Activated T-helper 17 cell treated with anti-CD3 and anti-CD28 coated beads, Interleukin-2, amount 50 U/mL, for 72 hours (primary cell): Measurements from ENCODE around the gene CEBPG. TPM values are rescaled to one million over a fixed set of nuclear protein-coding genes. Genes with fewer than 3 reads are reported as not detected.

Source experiments
- ATAC-seq: fragments of 150-1000 bp; cut with Tn5 transposase; replicated peaks from 2 replicates; pipeline ENCODE4 v1.10.0; 2021; ENCODE audit warnings: mild to moderate bottlenecking, moderate library complexity
- H3K27ac Mint-ChIP-seq: one replicate; pipeline ENCODE4 v1.8.0; 2022; ENCODE audit warnings: mixed read lengths
- H3K27me3 Mint-ChIP-seq: one replicate; pipeline ENCODE4 v1.8.0; 2022; ENCODE audit warnings: mixed read lengths
- H3K36me3 Mint-ChIP-seq: one replicate; pipeline ENCODE4 v1.8.0; 2022; ENCODE audit warnings: low read depth, mild to moderate bottlenecking, mixed read lengths
- H3K4me1 Mint-ChIP-seq: one replicate; pipeline ENCODE4 v1.8.0; 2022; ENCODE audit warnings: mixed read lengths
- H3K4me3 Mint-ChIP-seq: one replicate; pipeline ENCODE4 v1.8.0; 2022; ENCODE audit warnings: mild to moderate bottlenecking, mixed read lengths
- H3K9me3 Mint-ChIP-seq: one replicate; pipeline ENCODE4 v1.8.0; 2022; ENCODE audit warnings: mixed read lengths
- total RNA-seq, 2 donors: library from RNA; stranded (reverse); gene quantifications; one replicate each; pipeline ENCODE4 v1.2.3, GENCODE V29; 2022

The CEBPG gene
- total RNA-seq, 2 donors from 2014 or later, result 15.0 to 23.6 TPM

- Mint-ChIP-seq H3K4me3 (no peak overlapping the region), H3K9me3 (no peaks in the 10 kb centered on the region), H3K4me1 (no peaks in the 10 kb centered on the region), H3K36me3 (no peaks in the 10 kb centered on the region), H3K27ac (no peak overlapping the region), H3K27me3 (no peaks in the 10 kb centered on the region)
- no peak for ATAC-seq
Measured at GRCh38 chr19:33393286-33394005, 19.9 kb downstream of the CEBPG start.

- H3K4me1 Mint-ChIP-seq, result no peaks in the 10 kb centered on the region
- no peak for ATAC-seq
- no peak overlapping the region for H3K27ac Mint-ChIP-seq
- no peaks in the 10 kb centered on the region for H3K9me3 Mint-ChIP-seq
- H3K4me3 Mint-ChIP-seq, result no peak overlapping the region
- H3K27me3 Mint-ChIP-seq, result no peaks in the 10 kb centered on the region
- H3K36me3 Mint-ChIP-seq, result no peaks in the 10 kb centered on the region
Measured at GRCh38 chr19:33394006-33394722, 20.7 kb downstream of the CEBPG start.

- Mint-ChIP-seq H3K4me1 (no peaks in the 10 kb centered on the region), H3K36me3 (no peaks in the 10 kb centered on the region), H3K27me3 (no peaks in the 10 kb centered on the region), H3K4me3 (no peak overlapping the region), H3K9me3 (no peaks in the 10 kb centered on the region), H3K27ac (no peak overlapping the region)
- ATAC-seq, result no peak
Measured at GRCh38 chr19:33394723-33395560, 21.4 kb downstream of the CEBPG start.

GRCh38 chr19:33395561-33396550, 22.3 kb downstream of the CEBPG start:
- Mint-ChIP-seq H3K9me3 (no peaks in the 10 kb centered on the region), H3K36me3 (no peaks in the 10 kb centered on the region), H3K4me3 (no peak overlapping the region), H3K27me3 (no peaks in the 10 kb centered on the region), H3K4me1 (no peaks in the 10 kb centered on the region), H3K27ac (no peak overlapping the region)
- ATAC-seq, result no peak

- Mint-ChIP-seq H3K36me3 (no peaks in the 10 kb centered on the region), H3K27me3 (no peaks in the 10 kb centered on the region), H3K9me3 (no peaks in the 10 kb centered on the region), H3K4me3 (no peak overlapping the region), H3K4me1 (no peaks in the 10 kb centered on the region), H3K27ac (no peak overlapping the region)
- no peak for ATAC-seq
Measured at GRCh38 chr19:33396701-33397535, 23.4 kb downstream of the CEBPG start.

GRCh38 chr19:33397536-33398360, 24.2 kb downstream of the CEBPG start:
- Mint-ChIP-seq H3K27me3 (no peaks in the 10 kb centered on the region), H3K4me1 (no peaks in the 10 kb centered on the region), H3K27ac (no peak overlapping the region), H3K36me3 (no peaks in the 10 kb centered on the region), H3K4me3 (no peak overlapping the region), H3K9me3 (no peaks in the 10 kb centered on the region)
- no peak for ATAC-seq

- no peak overlapping the region for H3K4me3 Mint-ChIP-seq
- H3K9me3 Mint-ChIP-seq, result no peaks in the 10 kb centered on the region
- H3K27me3 Mint-ChIP-seq, result no peaks in the 10 kb centered on the region
- no peaks in the 10 kb centered on the region for H3K36me3 Mint-ChIP-seq
- ATAC-seq, result no peak
- no peaks in the 10 kb centered on the region for H3K4me1 Mint-ChIP-seq
- H3K27ac Mint-ChIP-seq, result no peak overlapping the region
Measured at GRCh38 chr19:33398361-33399060, 25.0 kb downstream of the CEBPG start.

GRCh38 chr19:33399081-33399744, 25.7 kb downstream of the CEBPG start:
- Mint-ChIP-seq H3K36me3 (no peaks in the 10 kb centered on the region), H3K4me1 (no peaks in the 10 kb centered on the region), H3K27me3 (no peaks in the 10 kb centered on the region), H3K9me3 (no peaks in the 10 kb centered on the region), H3K4me3 (no peak overlapping the region), H3K27ac (no peak overlapping the region)
- no peak for ATAC-seq

GRCh38 chr19:33399745-33400681, 26.5 kb downstream of the CEBPG start:
- Mint-ChIP-seq H3K9me3 (no peaks in the 10 kb centered on the region), H3K36me3 (no peaks in the 10 kb centered on the region), H3K4me3 (no peak overlapping the region), H3K4me1 (no peaks in the 10 kb centered on the region), H3K27ac (no peak overlapping the region), H3K27me3 (no peaks in the 10 kb centered on the region)
- ATAC-seq, result no peak

- no peak overlapping the region for H3K4me3 Mint-ChIP-seq
- H3K9me3 Mint-ChIP-seq, result no peaks in the 10 kb centered on the region
- no peaks in the 10 kb centered on the region for H3K27me3 Mint-ChIP-seq
- no peak overlapping the region for H3K27ac Mint-ChIP-seq
- peaks cover 3% of the 10 kb centered on the region for H3K4me1 Mint-ChIP-seq
- no peak for ATAC-seq
- no peaks in the 10 kb centered on the region for H3K36me3 Mint-ChIP-seq
Measured at GRCh38 chr19:33400856-33401682, 27.6 kb downstream of the CEBPG start.
